Measurements from ENCODE around the gene RPL31. TPM values are rescaled to one million over a fixed set of nuclear protein-coding genes. Genes with fewer than 3 reads are reported as not detected.

RPL31 gene
- total RNA-seq, 2 donors from 2014 or later = 797 to 1,305 TPM

- 76% methylated on average over 6 of the region's 6 CpGs for WGBS
- DNase-seq (ENCODE audit: low spot score) = no peak
- Histone ChIP-seq H3K27ac (no peak overlapping the region), H3K4me3 (no peak overlapping the region), H3K36me3 (peaks cover 0 to 3% of the 10 kb centered on the region in 2 donors), H3K4me1 (replicated peaks) (no peaks in the 10 kb centered on the region), H3K27me3 (replicated peaks; ENCODE audit: insufficient read depth) (no peaks in the 10 kb centered on the region), H3K9me3 (no peaks in the 10 kb centered on the region)
- TF ChIP-seq POLR2A (IDR thresholded peaks at IDR 0.05) (no peak), CTCF (IDR thresholded peaks at IDR 0.05) (no peak), POLR2AphosphoS5 (IDR thresholded peaks at IDR 0.05) (no peak)
- intact Hi-C loops (cut with DNase I) = no loop called here
These were observed 9.8 kb upstream of the RPL31 start for GRCh38 chr2:100992262-100992661.

- Histone ChIP-seq H3K27ac (no peak overlapping the region), H3K36me3 (peaks cover 0 to 3% of the 10 kb centered on the region in 2 donors), H3K4me1 (replicated peaks) (no peaks in the 10 kb centered on the region), H3K4me3 (no peak overlapping the region), H3K27me3 (replicated peaks; ENCODE audit: insufficient read depth) (no peaks in the 10 kb centered on the region), H3K9me3 (no peaks in the 10 kb centered on the region)
- TF ChIP-seq POLR2AphosphoS5 (IDR thresholded peaks at IDR 0.05) (no peak), POLR2A (IDR thresholded peaks at IDR 0.05) (no peak), CTCF (IDR thresholded peaks at IDR 0.05) (no peak)
- WGBS = 89% methylated on average over 17 of the region's 17 CpGs
- no peak for DNase-seq (ENCODE audit: low spot score)
- intact Hi-C loops (cut with DNase I) = no loop called here
These were observed 8.8 kb upstream of the RPL31 start for GRCh38 chr2:100993294-100993693.

GRCh38 chr2:100995309-100996075 lies 6.6 kb upstream of the RPL31 start:
- Histone ChIP-seq H3K27ac (no peak overlapping the region), H3K4me3 (no peak overlapping the region), H3K36me3 (peaks cover 0 to 3% of the 10 kb centered on the region in 2 donors), H3K9me3 (no peaks in the 10 kb centered on the region), H3K4me1 (replicated peaks) (no peaks in the 10 kb centered on the region), H3K27me3 (replicated peaks; ENCODE audit: insufficient read depth) (no peaks in the 10 kb centered on the region)
- intact Hi-C loops (cut with DNase I) = no loop called here
- WGBS = 91% methylated on average over 28 of the region's 28 CpGs
- TF ChIP-seq CTCF (IDR thresholded peaks at IDR 0.05) (no peak), POLR2AphosphoS5 (IDR thresholded peaks at IDR 0.05) (no peak), POLR2A (IDR thresholded peaks at IDR 0.05) (no peak)
- no peak for DNase-seq (ENCODE audit: low spot score)

- H3K4me3 ChIP-seq = no peak overlapping the region
- intact Hi-C loops (cut with DNase I) = no loop called here
- 92% methylated on average over 5 of the region's 5 CpGs for WGBS
- peaks cover 0 to 3% of the 10 kb centered on the region in 2 donors for H3K36me3 ChIP-seq
- H3K4me1 ChIP-seq (replicated peaks) = no peaks in the 10 kb centered on the region
- TF ChIP-seq CTCF (IDR thresholded peaks at IDR 0.05) (no peak), POLR2AphosphoS5 (IDR thresholded peaks at IDR 0.05) (no peak), POLR2A (IDR thresholded peaks at IDR 0.05) (no peak)
- H3K27ac ChIP-seq = no peak overlapping the region
- no peaks in the 10 kb centered on the region for H3K27me3 ChIP-seq (replicated peaks; ENCODE audit: insufficient read depth)
- no peak for DNase-seq (ENCODE audit: low spot score)
- H3K9me3 ChIP-seq = no peaks in the 10 kb centered on the region
These were observed 4.4 kb upstream of the RPL31 start for GRCh38 chr2:100997509-100998234.
